ENCODE measurements around the gene COMT.
"Not testable (repeated sequence)": the region's sequence is repeated elsewhere in the genome, so short reads cannot be mapped to it uniquely, and the experiment has no call there.

The COMT gene

DNA sequence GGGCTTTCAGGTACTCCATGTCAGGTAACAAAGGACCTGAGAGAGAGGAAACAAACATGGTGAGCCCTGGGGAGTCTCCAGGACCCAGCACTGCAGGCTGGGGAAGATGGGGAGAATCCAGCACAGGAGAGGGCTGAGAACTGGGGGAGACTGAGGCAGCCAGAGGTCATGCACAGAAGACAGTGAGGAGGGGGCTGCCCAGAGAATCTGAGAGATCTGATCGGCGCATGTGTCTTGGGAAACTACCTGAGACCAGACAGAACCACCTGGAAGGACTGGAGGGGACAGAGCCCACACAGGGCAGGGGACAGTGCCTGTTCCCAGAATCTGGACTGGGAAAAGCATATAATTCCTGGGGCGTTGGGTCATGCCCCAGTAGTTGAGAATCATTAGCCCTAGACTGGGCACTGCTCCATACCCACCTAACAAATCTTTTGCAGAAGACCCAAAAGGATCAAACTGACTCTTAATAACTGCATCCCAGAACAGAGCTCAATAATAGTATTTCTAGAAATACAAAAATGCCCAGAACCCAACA lies 20.0 kb upstream of the COMT start:
- TF ChIP-seq, protein P1, sequence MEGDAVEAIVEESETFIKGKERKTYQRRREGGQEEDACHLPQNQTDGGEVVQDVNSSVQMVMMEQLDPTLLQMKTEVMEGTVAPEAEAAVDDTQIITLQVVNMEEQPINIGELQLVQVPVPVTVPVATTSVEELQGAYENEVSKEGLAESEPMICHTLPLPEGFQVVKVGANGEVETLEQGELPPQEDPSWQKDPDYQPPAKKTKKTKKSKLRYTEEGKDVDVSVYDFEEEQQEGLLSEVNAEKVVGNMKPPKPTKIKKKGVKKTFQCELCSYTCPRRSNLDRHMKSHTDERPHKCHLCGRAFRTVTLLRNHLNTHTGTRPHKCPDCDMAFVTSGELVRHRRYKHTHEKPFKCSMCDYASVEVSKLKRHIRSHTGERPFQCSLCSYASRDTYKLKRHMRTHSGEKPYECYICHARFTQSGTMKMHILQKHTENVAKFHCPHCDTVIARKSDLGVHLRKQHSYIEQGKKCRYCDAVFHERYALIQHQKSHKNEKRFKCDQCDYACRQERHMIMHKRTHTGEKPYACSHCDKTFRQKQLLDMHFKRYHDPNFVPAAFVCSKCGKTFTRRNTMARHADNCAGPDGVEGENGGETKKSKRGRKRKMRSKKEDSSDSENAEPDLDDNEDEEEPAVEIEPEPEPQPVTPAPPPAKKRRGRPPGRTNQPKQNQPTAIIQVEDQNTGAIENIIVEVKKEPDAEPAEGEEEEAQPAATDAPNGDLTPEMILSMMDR (IDR thresholded peaks at IDR 0.05; ENCODE audit: low read depth, low read length, missing control alignments) = no peak
- no peak overlapping the region for H3K4me3 ChIP-seq (ENCODE audit: low read depth, low read length)
- DNase-seq (ENCODE audit: low read depth) = no peak

GRCh38 chr22:19923914-19924513 lies 17.6 kb upstream of the COMT start:
- DNase-seq (ENCODE audit: low read depth) = no peak
- H3K4me3 ChIP-seq (ENCODE audit: low read depth, low read length) = no peak overlapping the region
- TF ChIP-seq, protein P1 (IDR thresholded peaks at IDR 0.05; ENCODE audit: low read depth, low read length, missing control alignments) = no peak

DNA sequence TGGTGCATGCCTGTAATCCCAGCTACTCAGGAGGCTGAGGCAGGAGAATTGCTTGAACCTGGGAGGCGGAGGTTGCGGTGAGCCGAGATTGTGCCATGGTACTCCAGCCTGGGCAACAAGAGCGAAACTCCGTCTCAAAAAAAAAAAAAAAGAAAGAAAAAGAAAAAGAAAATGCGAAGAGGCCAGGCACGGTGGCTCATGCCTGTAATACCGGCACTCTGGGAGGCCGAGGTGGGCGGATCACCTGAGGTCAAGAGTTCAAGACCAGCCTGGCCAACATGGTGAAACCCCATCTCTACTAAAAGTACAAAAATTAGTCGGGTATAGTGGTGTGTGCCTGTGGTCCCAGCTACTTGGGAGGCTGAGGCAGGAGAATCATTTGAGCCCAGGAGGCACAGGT lies 15.5 kb upstream of the COMT start:
- not testable (repeated sequence) for DNase-seq (ENCODE audit: low read depth); H3K4me3 ChIP-seq (ENCODE audit: low read depth, low read length)

GRCh38 chr22:19927696-19928095 lies 13.9 kb upstream of the COMT start:
- TF ChIP-seq, protein P1 (IDR thresholded peaks at IDR 0.05; ENCODE audit: low read depth, low read length, missing control alignments) = no peak
- no peak overlapping the region for H3K4me3 ChIP-seq (ENCODE audit: low read depth, low read length)
- DNase-seq (ENCODE audit: low read depth) = no peak

DNA sequence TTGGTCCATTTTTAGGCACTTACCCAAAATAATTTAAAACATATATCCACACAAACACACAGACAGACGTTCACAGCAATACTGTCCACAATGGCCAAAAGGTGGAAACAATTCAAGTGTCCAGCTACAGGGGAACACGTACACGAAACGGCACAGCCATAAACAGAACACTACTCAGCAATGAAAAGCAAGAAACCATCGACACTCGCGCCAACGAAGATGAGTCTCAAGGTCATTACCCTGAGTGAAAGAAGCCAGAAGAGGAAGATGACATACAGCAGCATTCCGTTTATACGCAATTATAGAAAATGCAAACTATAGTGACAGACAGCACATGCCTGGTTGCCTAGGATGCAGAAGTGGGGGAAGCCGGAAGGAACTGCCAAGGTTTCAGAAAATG lies 13.4 kb upstream of the COMT start:
- TF ChIP-seq, protein P1 (IDR thresholded peaks at IDR 0.05; ENCODE audit: low read depth, low read length, missing control alignments) = no peak
- no peak for DNase-seq (ENCODE audit: low read depth)
- H3K4me3 ChIP-seq (ENCODE audit: low read depth, low read length) = no peak overlapping the region

DNA sequence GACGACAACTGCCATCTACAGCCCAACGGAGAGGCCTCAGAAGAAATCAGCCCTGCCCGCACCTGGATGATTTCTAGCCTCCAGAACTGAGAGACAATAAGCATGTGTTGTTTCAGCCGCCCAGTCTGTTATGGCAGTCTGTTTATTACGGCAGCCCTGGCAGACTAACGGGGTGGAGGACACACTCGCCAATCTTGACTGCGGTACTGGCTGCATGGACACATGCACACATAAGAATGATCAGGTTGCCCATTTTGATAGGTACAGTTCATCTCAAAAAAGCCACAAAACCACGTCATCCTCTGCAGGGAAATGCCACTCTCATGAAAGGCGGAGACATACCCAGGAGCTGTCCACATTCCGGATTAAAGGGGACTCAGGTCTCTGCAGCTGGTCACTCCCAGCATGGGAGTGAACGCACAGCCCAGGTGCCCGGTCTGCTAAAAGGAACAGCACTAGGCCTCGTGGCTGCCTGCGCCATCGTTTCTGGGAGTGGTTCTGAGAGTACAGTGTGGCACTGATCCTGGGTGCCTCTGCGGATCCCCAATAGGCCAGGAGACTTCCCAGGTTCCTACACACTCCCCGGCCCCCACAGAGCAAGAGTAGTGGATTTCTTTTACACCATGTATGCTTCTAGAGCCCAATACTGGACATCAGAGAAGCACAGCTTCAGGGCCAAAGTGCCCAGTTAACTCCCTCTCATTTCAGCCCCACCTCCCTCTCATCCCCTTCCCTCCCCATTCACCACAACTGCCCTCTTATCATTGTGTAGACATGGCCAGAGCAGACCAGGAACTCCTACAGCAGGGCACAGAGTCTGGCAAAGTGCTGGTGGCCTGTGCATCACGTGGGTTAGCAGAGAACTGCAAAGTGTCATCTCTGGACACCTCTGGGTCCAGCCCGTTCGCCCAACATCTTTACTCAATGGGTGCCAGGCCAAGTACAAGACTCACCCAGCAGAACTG lies 11.7 kb upstream of the COMT start:
- H3K4me3 ChIP-seq (ENCODE audit: low read depth, low read length) = no peak overlapping the region
- TF ChIP-seq, protein P1 (IDR thresholded peaks at IDR 0.05; ENCODE audit: low read depth, low read length, missing control alignments) = no peak
- no peak for DNase-seq (ENCODE audit: low read depth)
